OCI-LY1 (cell line): ENCODE measurements around the gene WSCD2.

Experiments
- H2AFZ ChIP-seq: fragments of 200-600 bp; sonication (generic), shearing (Covaris generic); 2 replicates; pipeline ENCODE4 v1.6.0; 2014; ENCODE audit warnings: antibody characterized with exemption, mild to moderate bottlenecking, low read length
- H3F3A ChIP-seq: fragments of 200-600 bp; sonication (generic), shearing (Covaris generic); 2 replicates; pipeline ENCODE4 v1.6.0; 2014; ENCODE audit warnings: mild to moderate bottlenecking, antibody characterized with exemption, low read length, moderate library complexity; ENCODE audit not compliant: insufficient read depth
- H3K27ac ChIP-seq: fragments of 200-600 bp; sonication (generic); 2 replicates; pipeline ENCODE4 v1.5.1; 2014; ENCODE audit warnings: low read length, mixed run types, mild to moderate bottlenecking, low read depth; ENCODE audit not compliant: poor library complexity, severe bottlenecking
- H3K27me3 ChIP-seq: fragments of 200-600 bp; sonication (generic); 2 replicates; pipeline ENCODE4 v1.6.0; 2014; ENCODE audit warnings: antibody characterized with exemption, mild to moderate bottlenecking, low read length, moderate library complexity; ENCODE audit not compliant: insufficient read depth
- H3K36me3 ChIP-seq: fragments of 200-600 bp; sonication (generic); 2 replicates; pipeline ENCODE4 v1.6.1; 2014; ENCODE audit warnings: mild to moderate bottlenecking, antibody characterized with exemption, low read length, moderate library complexity, mixed read lengths; ENCODE audit not compliant: insufficient read depth
- H3K4me1 ChIP-seq: fragments of 200-600 bp; sonication (generic); 2 replicates; pipeline ENCODE4 v1.5.1; 2014; ENCODE audit warnings: mild to moderate bottlenecking, low read length, moderate library complexity; ENCODE audit not compliant: insufficient read depth, severe bottlenecking
- H3K4me2 ChIP-seq: fragments of 200-600 bp; sonication (generic), shearing (Covaris generic); 2 replicates; pipeline ENCODE4 v1.6.1; 2014; ENCODE audit warnings: low read length
- H3K4me3 ChIP-seq: fragments of 200-600 bp; sonication (generic); 2 replicates; pipeline ENCODE4 v1.5.1; 2014; ENCODE audit warnings: low read length, low read depth, mild to moderate bottlenecking, mixed read lengths; ENCODE audit not compliant: poor library complexity, severe bottlenecking
- H3K79me2 ChIP-seq: fragments of 200-600 bp; shearing (Covaris generic); 2 replicates; pipeline ENCODE4 v1.6.1; 2016; ENCODE audit warnings: mixed run types, low read length, mixed read lengths; ENCODE audit not compliant: insufficient read depth
- H3K9ac ChIP-seq: fragments of 200-600 bp; sonication (generic), shearing (Covaris generic); 2 replicates; pipeline ENCODE4 v1.6.1; 2014; ENCODE audit warnings: mild to moderate bottlenecking, low read length, mixed read lengths
- H3K9me2 ChIP-seq: fragments of 200-600 bp; sonication (generic), shearing (Covaris generic); 2 replicates; pipeline ENCODE4 v1.6.1; 2014; ENCODE audit warnings: low read depth, mild to moderate bottlenecking, low read length, mixed read lengths
- H3K9me3 ChIP-seq: fragments of 200-600 bp; shearing (Covaris generic); 2 replicates; pipeline ENCODE4 v1.6.1; 2014; ENCODE audit warnings: low read length, mixed read lengths
- H4K20me1 ChIP-seq: fragments of 200-600 bp; sonication (generic), shearing (Covaris generic); 2 replicates; pipeline ENCODE4 v1.6.0; 2016; ENCODE audit warnings: mild to moderate bottlenecking, low read length; ENCODE audit not compliant: insufficient read depth
- EZH2 ChIP-seq: fragments of 200-600 bp; sonication (generic), shearing (Covaris generic); IDR thresholded peaks from 2 replicates; pipeline ENCODE4 v1.8.0; 2017; ENCODE audit warnings: borderline replicate concordance, mixed run types, mild to moderate bottlenecking, antibody characterized with exemption, low read length, moderate library complexity, mixed read lengths
- TF ChIP-seq, protein P1 (sequence below): fragments of 200-600 bp; sonication (generic), shearing (Covaris generic); IDR thresholded peaks from 2 replicates; pipeline ENCODE4 v1.5.1; 2017; ENCODE audit warnings: mild to moderate bottlenecking, antibody characterized with exemption, low read length, moderate library complexity, mixed read lengths

The WSCD2 gene

DNA sequence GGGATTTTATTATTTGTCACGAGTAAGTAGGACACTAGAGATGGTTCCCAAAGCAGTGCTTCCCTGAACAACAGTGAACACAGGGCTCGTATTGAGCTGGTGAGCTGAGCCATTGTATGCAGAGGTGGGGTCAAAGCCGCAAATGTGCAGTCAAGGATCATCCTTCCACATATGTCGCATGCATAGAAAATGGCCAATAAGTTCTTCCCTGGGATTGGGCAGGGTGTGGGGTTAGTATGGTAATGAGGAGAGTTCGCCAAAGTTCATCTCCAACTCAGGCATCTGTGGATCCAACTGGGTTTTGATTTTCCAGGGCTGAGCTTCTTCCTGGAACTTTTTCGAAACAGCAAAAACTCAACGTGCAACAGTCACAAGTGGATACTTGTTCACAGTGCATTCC is 123.4 kb downstream of the WSCD2 start:
- no peaks in the 10 kb centered on the region for H3K27me3 ChIP-seq

DNA sequence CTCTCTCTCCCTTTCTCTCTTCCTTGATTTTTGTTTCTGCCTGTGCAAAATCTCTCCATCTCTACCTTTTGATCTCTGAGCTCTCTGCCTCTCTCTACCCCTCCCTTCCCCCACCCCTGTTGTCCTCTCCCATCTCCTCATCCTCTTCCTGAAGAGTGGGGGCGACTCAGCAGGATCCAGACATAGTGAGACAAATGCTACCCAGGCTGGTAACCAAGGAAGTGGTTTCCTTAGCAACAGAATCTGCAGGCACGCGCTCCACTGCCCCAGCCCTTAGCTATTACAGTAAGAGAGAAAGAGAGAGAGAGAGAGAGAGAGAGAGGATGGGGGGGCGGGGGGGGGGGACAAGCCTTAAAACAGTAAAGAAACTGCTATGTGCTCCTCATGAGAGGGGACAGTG is 124.5 kb downstream of the WSCD2 start:
- Histone ChIP-seq H4K20me1 (no peaks in the 10 kb centered on the region), H3K36me3 (no peaks in the 10 kb centered on the region), H3K27ac (no peak overlapping the region), H3F3A (no peaks in the 10 kb centered on the region), H3K4me2 (no peak overlapping the region), H3K9me3 (no peaks in the 10 kb centered on the region), H3K27me3 (no peaks in the 10 kb centered on the region), H2AFZ (no peak overlapping the region), H3K4me3 (no peak overlapping the region), H3K79me2 (no peaks in the 10 kb centered on the region), H3K9me2 (no peaks in the 10 kb centered on the region), H3K4me1 (no peaks in the 10 kb centered on the region), H3K9ac (no peak overlapping the region)
- TF ChIP-seq, protein P1, sequence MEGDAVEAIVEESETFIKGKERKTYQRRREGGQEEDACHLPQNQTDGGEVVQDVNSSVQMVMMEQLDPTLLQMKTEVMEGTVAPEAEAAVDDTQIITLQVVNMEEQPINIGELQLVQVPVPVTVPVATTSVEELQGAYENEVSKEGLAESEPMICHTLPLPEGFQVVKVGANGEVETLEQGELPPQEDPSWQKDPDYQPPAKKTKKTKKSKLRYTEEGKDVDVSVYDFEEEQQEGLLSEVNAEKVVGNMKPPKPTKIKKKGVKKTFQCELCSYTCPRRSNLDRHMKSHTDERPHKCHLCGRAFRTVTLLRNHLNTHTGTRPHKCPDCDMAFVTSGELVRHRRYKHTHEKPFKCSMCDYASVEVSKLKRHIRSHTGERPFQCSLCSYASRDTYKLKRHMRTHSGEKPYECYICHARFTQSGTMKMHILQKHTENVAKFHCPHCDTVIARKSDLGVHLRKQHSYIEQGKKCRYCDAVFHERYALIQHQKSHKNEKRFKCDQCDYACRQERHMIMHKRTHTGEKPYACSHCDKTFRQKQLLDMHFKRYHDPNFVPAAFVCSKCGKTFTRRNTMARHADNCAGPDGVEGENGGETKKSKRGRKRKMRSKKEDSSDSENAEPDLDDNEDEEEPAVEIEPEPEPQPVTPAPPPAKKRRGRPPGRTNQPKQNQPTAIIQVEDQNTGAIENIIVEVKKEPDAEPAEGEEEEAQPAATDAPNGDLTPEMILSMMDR, result no peak
- no peak for TF ChIP-seq EZH2

More for the DNA sequence above, 123.4 kb downstream of the WSCD2 start:
- H3K4me1 ChIP-seq, result no peaks in the 10 kb centered on the region
- no peak overlapping the region for H2AFZ ChIP-seq
- H3K79me2 ChIP-seq, result no peaks in the 10 kb centered on the region
- H3K4me2 ChIP-seq, result no peak overlapping the region
- H3K4me3 ChIP-seq, result no peak overlapping the region
- no peaks in the 10 kb centered on the region for H3K9me2 ChIP-seq
- no peaks in the 10 kb centered on the region for H3K9me3 ChIP-seq
- H3F3A ChIP-seq, result no peaks in the 10 kb centered on the region
- TF ChIP-seq, protein P1, result no peak
- no peak for TF ChIP-seq EZH2
- no peaks in the 10 kb centered on the region for H4K20me1 ChIP-seq
- no peaks in the 10 kb centered on the region for H3K36me3 ChIP-seq
- H3K9ac ChIP-seq, result no peak overlapping the region
- no peak overlapping the region for H3K27ac ChIP-seq

DNA sequence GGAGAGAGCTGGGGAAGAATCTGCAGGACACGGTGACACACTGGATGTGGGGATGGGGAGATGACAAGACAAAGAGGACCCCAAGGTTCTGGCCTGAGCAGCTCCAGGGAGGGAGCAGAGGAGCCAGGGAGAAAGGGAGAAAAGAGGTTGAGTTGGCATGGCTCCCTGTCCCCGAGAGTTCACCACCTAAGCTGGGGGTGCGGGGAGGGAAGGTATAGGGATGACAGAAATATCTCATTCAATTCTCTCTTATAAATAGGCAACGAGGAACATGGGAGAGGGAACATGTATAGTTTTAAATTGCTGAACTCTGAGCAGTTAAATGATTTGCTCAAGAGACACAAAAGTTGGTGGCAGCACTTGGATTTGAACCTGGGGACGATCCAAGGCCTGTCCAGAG is 124.9 kb downstream of the WSCD2 start:
- Histone ChIP-seq H3K27ac (no peak overlapping the region), H3K36me3 (no peaks in the 10 kb centered on the region), H3K9ac (no peak overlapping the region), H3K9me3 (no peaks in the 10 kb centered on the region), H4K20me1 (no peaks in the 10 kb centered on the region), H3K4me3 (no peak overlapping the region), H3K4me2 (no peak overlapping the region), H2AFZ (no peak overlapping the region), H3K79me2 (no peaks in the 10 kb centered on the region), H3F3A (no peaks in the 10 kb centered on the region), H3K4me1 (no peaks in the 10 kb centered on the region), H3K27me3 (no peaks in the 10 kb centered on the region), H3K9me2 (no peaks in the 10 kb centered on the region)
- no peak for TF ChIP-seq EZH2
- TF ChIP-seq, protein P1, result no peak
